Stomach (tissue), 9 donors: ENCODE data around the gene FOSL1. TPM values are rescaled to one million over a fixed set of nuclear protein-coding genes. Genes with fewer than 3 reads are reported as not detected.
A peak's percentile ranks its signal among the peaks of the same experiment; 100 is the strongest.

ENCODE experiments used
- DNase-seq, 2 donors: peaks; one replicate each; pipeline versions ENCODE4 v3.0.0 to v3.0.0-alpha.2; 2013 to 2019
- H3K27ac ChIP-seq, 5 donors: fragments of 200-600 bp in 4 of 5; sonication (generic) in 4 of 5; one replicate each; pipeline ENCODE4 v1.5.1; 2013 to 2019; ENCODE audit warnings: mild to moderate bottlenecking in 1 of 5, moderate library complexity in 1 of 5
- H3K27me3 ChIP-seq, 3 donors: fragments of 200-600 bp; sonication (generic); one replicate each; pipeline ENCODE4 v1.5.1; 2017 to 2019; ENCODE audit warnings: mixed run types in 1 of 3
- H3K36me3 ChIP-seq, 4 donors: fragments of 200-600 bp; sonication (generic); 1 replicate in 3 of 4; 2 replicates in 1 of 4; pipeline ENCODE4 v1.5.1; 2016 to 2019
- H3K4me1 ChIP-seq, 4 donors: fragments of 200-600 bp; sonication (generic); one replicate each; pipeline ENCODE4 v1.5.1; 2016 to 2019
- H3K4me3 ChIP-seq, 4 donors: fragments of 200-600 bp; sonication (generic) in 3 of 4; one replicate each; pipeline ENCODE4 v1.5.1; 2016 to 2019; ENCODE audit warnings: mild to moderate bottlenecking in 1 of 4
- H3K9me3 ChIP-seq, 4 donors: fragments of 200-600 bp; sonication (generic); one replicate each; pipeline ENCODE4 v1.5.1; 2016 to 2019
- EP300 ChIP-seq: sonication (generic); formaldehyde crosslinking; IDR thresholded peaks from one replicate; pipeline ENCODE4 v1.6.1; 2017; ENCODE audit warnings: antibody characterized with exemption
- POLR2A ChIP-seq, 4 donors: fragments of 450-650 bp; IDR thresholded peaks; one replicate each; pipeline ENCODE4 v1.6.1; 2016; ENCODE audit warnings: antibody characterized with exemption in 4 of 4, control low read depth in 2 of 4, mild to moderate bottlenecking in 1 of 4, moderate library complexity in 1 of 4
- POLR2AphosphoS5 ChIP-seq, 3 donors: sonication (generic); formaldehyde crosslinking; IDR thresholded peaks; one replicate each; pipeline ENCODE4 v1.6.1; 2016; ENCODE audit warnings: antibody characterized with exemption in 3 of 3
- WGBS, 5 donors: extraction: QIAGEN DNeasy Blood & Tissue Kit in 3 of 5; methylation state at CpG; one replicate each; pipeline versions ENCODE4 v1.1.5 to v1.1.7; 2013 to 2018; 5-methylcytosine and 5-hydroxymethylcytosine counted together
- intact Hi-C: fragments of 100-400 bp; cut with DNase I; formaldehyde crosslinking; loops from one replicate; pipeline ENCODE4 v1.15.1; 2023; ENCODE audit warnings: low total_unique reads
- polyA plus RNA-seq, 3 donors: library from polyadenylated mRNA; stranded (reverse); fragments of 200-250 nt; gene quantifications; one replicate each; pipeline ENCODE4 v1.2.3, GENCODE V29; 2013
- total RNA-seq, 5 donors: library from RNA; depleted of rRNA; stranded (reverse); fragments of >200 nt; gene quantifications; one replicate each; pipeline versions ENCODE4 v1.1.0 to v1.2.3, GENCODE V29; 2014 to 2016
- TF ChIP-seq, protein P1 (sequence below), 7 experiments: fragments of 450-650 bp in 4 of 7; fragments of 200-600 bp in 3 of 7; sonication (generic) in 3 of 7; IDR thresholded peaks; one replicate each; pipeline ENCODE4 v1.5.1; 2016 to 2019; ENCODE audit warnings: antibody characterized with exemption in 7 of 7, control low read depth in 2 of 7, mild to moderate bottlenecking in 1 of 7
- donor health status: healthy with polysubstance abuse.
- donor health status: Bipolar disorder and iron deficiency.
- donor health status: healthy.

The FOSL1 gene
- total and polyA plus RNA-seq, 8 donors: 1.7 to 43.3 (median 10.6) TPM; not detected in 2

DNA sequence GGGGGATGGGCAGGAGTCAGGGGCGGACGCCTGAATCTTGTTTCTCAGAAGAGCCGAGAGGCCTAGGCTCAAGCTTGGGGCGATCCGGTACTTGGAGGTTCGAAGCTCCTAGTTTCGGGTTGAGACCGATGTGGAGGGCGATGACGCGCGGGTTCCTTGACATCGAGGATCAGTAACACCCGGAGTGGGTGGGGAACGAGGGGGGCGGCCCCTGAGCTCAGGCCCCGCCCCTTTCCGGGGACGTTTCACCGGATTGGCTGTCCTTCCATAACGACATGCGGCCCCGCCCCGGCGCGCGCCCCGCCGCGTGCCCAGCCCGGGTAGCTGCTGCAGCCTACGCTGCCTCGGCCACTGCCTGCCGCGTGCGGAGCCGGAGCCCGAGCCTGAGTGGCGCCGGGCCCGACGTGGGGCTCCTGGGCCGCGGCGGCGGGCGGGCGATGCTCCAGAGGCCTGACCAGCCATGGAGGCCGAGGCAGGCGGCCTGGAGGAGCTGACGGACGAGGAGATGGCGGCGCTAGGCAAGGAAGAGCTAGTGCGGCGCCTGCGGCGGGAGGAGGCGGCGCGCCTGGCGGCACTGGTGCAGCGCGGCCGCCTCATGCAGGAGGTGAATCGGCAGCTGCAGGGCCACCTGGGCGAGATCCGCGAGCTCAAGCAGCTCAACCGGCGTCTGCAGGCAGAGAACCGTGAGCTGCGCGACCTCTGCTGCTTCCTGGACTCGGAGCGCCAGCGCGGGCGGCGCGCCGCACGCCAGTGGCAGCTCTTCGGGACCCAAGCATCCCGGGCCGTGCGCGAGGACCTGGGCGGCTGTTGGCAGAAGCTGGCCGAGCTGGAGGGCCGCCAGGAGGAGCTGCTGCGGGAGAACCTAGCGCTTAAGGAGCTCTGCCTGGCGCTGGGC lies 9.6 kb downstream of the FOSL1 start, which contains the start of gene CCDC85B:
Gene CCDC85B (plus strand): TSS at position 350 of the 895 bp plus-strand sequence. CDS start 111 bp downstream, at position 461.
- Histone ChIP-seq H3K27me3 (no peaks in the 10 kb centered on the region), H3K4me3 (peak within 1 kb of the TSS; percentile 57 to 75 (median 68)), H3K27ac (peak within 1 kb of the TSS; percentile 94 to 98 (median 96)), H3K4me1 (peaks cover 64 to 82% (median 74%) of the 10 kb centered on the region in 4 donors), H3K9me3 (no peaks in the 10 kb centered on the region), H3K36me3 (peaks cover 0 to 13% (median 12%) of the 10 kb centered on the region in 4 donors)
- WGBS, 5 donors: 0 to 2% (median 1%) methylated on average over 13 to 94 of the region's 94 CpGs
- peak; percentile 99 for DNase-seq
- peak in 2 of 4 donors; percentile 29 to 35 for TF ChIP-seq POLR2A (IDR thresholded peaks at IDR 0.05)
- no peak for TF ChIP-seq EP300
- TF ChIP-seq, protein P1, sequence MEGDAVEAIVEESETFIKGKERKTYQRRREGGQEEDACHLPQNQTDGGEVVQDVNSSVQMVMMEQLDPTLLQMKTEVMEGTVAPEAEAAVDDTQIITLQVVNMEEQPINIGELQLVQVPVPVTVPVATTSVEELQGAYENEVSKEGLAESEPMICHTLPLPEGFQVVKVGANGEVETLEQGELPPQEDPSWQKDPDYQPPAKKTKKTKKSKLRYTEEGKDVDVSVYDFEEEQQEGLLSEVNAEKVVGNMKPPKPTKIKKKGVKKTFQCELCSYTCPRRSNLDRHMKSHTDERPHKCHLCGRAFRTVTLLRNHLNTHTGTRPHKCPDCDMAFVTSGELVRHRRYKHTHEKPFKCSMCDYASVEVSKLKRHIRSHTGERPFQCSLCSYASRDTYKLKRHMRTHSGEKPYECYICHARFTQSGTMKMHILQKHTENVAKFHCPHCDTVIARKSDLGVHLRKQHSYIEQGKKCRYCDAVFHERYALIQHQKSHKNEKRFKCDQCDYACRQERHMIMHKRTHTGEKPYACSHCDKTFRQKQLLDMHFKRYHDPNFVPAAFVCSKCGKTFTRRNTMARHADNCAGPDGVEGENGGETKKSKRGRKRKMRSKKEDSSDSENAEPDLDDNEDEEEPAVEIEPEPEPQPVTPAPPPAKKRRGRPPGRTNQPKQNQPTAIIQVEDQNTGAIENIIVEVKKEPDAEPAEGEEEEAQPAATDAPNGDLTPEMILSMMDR (IDR thresholded peaks at IDR 0.05): peak in 1 of 7 experiments; percentile 4
- TF ChIP-seq POLR2AphosphoS5 (IDR thresholded peaks at IDR 0.05): peak; percentile 75 to 97 (median 95)
- intact Hi-C loops: no loop called here

DNA sequence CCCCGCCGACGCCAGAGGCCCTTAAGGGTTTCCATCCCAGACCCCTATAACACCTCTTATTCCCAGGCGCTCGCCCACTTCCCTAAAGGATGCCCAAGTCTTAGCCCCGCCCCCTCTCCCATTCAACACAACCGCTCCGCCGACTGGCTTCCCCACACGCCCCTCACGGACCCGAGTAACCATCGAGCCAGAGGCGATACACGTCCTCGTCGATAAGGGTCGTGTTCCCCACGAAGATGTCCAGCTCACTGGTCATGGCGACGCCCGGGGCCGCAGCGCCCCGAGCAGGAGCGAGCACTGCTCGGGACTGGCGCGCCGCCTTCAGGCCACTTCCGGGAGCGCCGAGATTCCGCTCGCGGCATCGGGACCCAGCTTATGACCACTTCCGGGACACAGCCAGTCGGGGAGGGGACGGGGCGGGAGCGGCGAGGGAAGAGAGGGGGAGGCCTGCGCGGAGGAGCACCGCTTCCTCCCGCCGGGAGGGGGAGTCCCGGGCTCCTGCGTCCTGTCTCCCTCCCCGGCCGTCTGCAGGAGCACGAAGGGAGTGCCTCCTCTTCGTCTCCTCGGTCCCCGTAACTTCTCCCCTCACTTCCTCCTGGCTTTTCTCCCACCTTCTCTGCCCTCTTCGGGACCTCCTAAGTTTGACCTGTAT lies 11.9 kb downstream of the FOSL1 start, which contains the start of gene FIBP:
Gene FIBP (minus strand): TSS at position 309 of the 652 bp plus-strand sequence. CDS start 53 bp downstream, at position 256.
- H3K4me1 ChIP-seq: peaks cover 64 to 85% (median 80%) of the 10 kb centered on the region in 4 donors
- intact Hi-C loops: no loop called here

DNA sequence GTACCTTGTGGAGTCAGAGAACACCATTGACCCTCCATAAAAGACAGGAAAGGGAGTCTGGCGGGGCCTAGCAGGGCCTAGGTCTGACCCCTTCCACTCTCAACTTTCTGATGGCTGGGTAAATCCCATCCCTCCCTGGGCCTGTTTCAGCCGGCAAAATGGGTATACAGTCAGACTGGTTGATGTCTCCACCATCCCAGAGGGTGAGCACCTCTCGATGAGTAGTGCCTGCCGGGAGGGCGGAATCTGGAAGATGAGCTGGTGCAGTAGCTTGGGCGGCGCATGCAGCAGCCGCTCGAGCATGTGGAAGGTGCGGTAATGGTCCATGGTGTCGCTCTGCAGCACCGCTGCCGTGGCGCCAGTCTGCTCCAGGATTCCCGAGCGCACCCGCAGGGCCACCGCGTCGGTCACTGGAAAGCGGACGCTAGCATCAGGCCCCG lies 12.4 kb downstream of the FOSL1 start:
- DNase-seq: no peak
- H3K27ac ChIP-seq: peak overlapping the region; percentile 94 to 98 (median 96)
- intact Hi-C loops: no loop called here
- H3K36me3 ChIP-seq: peaks cover 20 to 39% (median 35%) of the 10 kb centered on the region in 4 donors
- H3K9me3 ChIP-seq: no peaks in the 10 kb centered on the region
- peaks cover 59 to 79% (median 74%) of the 10 kb centered on the region in 4 donors for H3K4me1 ChIP-seq
- WGBS, 5 donors: 2 to 5% (median 3%) methylated on average over 21 to 23 of the region's 23 CpGs
- TF ChIP-seq POLR2AphosphoS5 (IDR thresholded peaks at IDR 0.05) (no peak), POLR2A (IDR thresholded peaks at IDR 0.05) (no peak), EP300 (no peak)
- TF ChIP-seq, protein P1 (IDR thresholded peaks at IDR 0.05): no peak
- peak overlapping the region; percentile 60 to 83 (median 80) for H3K4me3 ChIP-seq
- H3K27me3 ChIP-seq: no peaks in the 10 kb centered on the region

More for the DNA sequence above, 11.9 kb downstream of the FOSL1 start, which contains the start of gene FIBP:
- DNase-seq: peak; percentile 98 to 99
- TF ChIP-seq POLR2AphosphoS5 (IDR thresholded peaks at IDR 0.05) (peak; percentile 49 to 97 (median 93)), EP300 (no peak), POLR2A (IDR thresholded peaks at IDR 0.05) (peak in 2 of 4 donors; percentile 47 to 71)
- TF ChIP-seq, protein P1 (IDR thresholded peaks at IDR 0.05): peak in 5 of 7 experiments; percentile 85 to 97 (median 91)
- 0 to 1% (median 0%) methylated on average over 32 to 57 of the region's 57 CpGs for WGBS, 5 donors
- Histone ChIP-seq H3K36me3 (peaks cover 17 to 33% (median 30%) of the 10 kb centered on the region in 4 donors), H3K9me3 (no peaks in the 10 kb centered on the region), H3K27me3 (no peaks in the 10 kb centered on the region), H3K27ac (peak within 1 kb of the TSS; percentile 94 to 98 (median 96)), H3K4me3 (peak within 1 kb of the TSS; percentile 60 to 83 (median 80))
